Right ventricle myocardium inferior (tissue), 1 donor: Measurements from ENCODE around the gene PSPN. TPM values are rescaled to one million over a fixed set of nuclear protein-coding genes. Genes with fewer than 3 reads are reported as not detected.
A peak's percentile ranks its signal among the peaks of the same experiment; 100 is the strongest.
"Not testable (repeated sequence)": the region's sequence is repeated elsewhere in the genome, so short reads cannot be mapped to it uniquely, and the experiment has no call there.

ENCODE experiments used
- ATAC-seq: fragments of 200-7000 bp; cut with Tn5 transposase; one replicate; pipeline ENCODE4 v1.9.1; 2020; ENCODE audit warnings: mild to moderate bottlenecking, moderate library complexity
- DNase-seq: peaks from one replicate; pipeline ENCODE4 v3.0.0; 2021; ENCODE audit errors: missing footprints
- intact Hi-C: fragments of 100-400 bp; cut with DNase I; formaldehyde crosslinking; loops from one replicate; pipeline ENCODE4 v1.11.0; 2022
- total RNA-seq: library from RNA; stranded (reverse); fragmentation: NEBNext Ultra II Directional; extraction: Animal tissue kit (Norgen Biotek cat#: 25700); gene quantifications from one replicate; pipeline ENCODE4 v1.2.1, GENCODE V29; 2021
- donor health status: DM: no; HTN: yes; CAD: no; lungs with severe emphysema.

PSPN gene
- total RNA-seq, 1 donor from 2014 or later: 1.1 TPM

GRCh38 chr19:6409346-6409745 is 33.6 kb upstream of the PSPN start:
- intact Hi-C loops: no loop called here
- no peak for ATAC-seq
- no peak for DNase-seq

GRCh38 chr19:6406401-6406800 is 30.7 kb upstream of the PSPN start:
- DNase-seq (no peak), ATAC-seq (no peak)
- intact Hi-C loops: no loop called here

GRCh38 chr19:6402837-6403608 is 27.3 kb upstream of the PSPN start:
- intact Hi-C loops: no loop called here
- ATAC-seq (no peak), DNase-seq (peak; percentile 72)

- no peak for ATAC-seq
- DNase-seq: no peak
- intact Hi-C loops: no loop called here
These were observed 26.3 kb upstream of the PSPN start for GRCh38 chr19:6402058-6402457.

GRCh38 chr19:6400062-6400944 is 24.6 kb upstream of the PSPN start:
- not testable (repeated sequence) for ATAC-seq

GRCh38 chr19:6396305-6396704 is 20.6 kb upstream of the PSPN start:
- ATAC-seq (no peak), DNase-seq (peak; percentile 45)
- intact Hi-C loops: no loop called here

More at GRCh38 chr19:6400062-6400944, 24.6 kb upstream of the PSPN start:
- DNase-seq: peak; percentile 15
- intact Hi-C loops: not testable (repeated sequence)

GRCh38 chr19:6394831-6395230 is 19.1 kb upstream of the PSPN start:
- no peak for DNase-seq
- ATAC-seq: no peak
- intact Hi-C loops: no loop called here

GRCh38 chr19:6393983-6394412 is 18.3 kb upstream of the PSPN start:
- DNase-seq (no peak), ATAC-seq (no peak)
- intact Hi-C loops: loop anchor here (1.0 to 2.0 kb wide), 2 partner anchors 21 to 33 kb away; partner anchors contain the start of genes ALKBH7 and CLPP

- DNase-seq (peak; percentile 97), ATAC-seq (peak; percentile 95)
- intact Hi-C loops: loop anchor here (1.0 to 2.0 kb wide), 2 partner anchors 21 to 32 kb away; partner anchors contain the start of genes ALKBH7 and CLPP
These were observed 17.6 kb upstream of the PSPN start, which contains the start of gene GTF2F1 for GRCh38 chr19:6393074-6393982. Gene GTF2F1 (minus strand): TSS chr19:6393164. CDS start chr19:6392995, 169 bp downstream.

GRCh38 chr19:6392221-6393073 is 16.7 kb upstream of the PSPN start:
- DNase-seq (peak; percentile 35), ATAC-seq (no peak)
- intact Hi-C loops: loop anchor here (1.0 to 2.0 kb wide), 2 partner anchors 20 to 31 kb away; partner anchors contain the start of genes ALKBH7 and CLPP

GRCh38 chr19:6387372-6387771 is 11.6 kb upstream of the PSPN start:
- intact Hi-C loops: no loop called here
- DNase-seq: no peak
- no peak for ATAC-seq

GRCh38 chr19:6384381-6384780 is 8.6 kb upstream of the PSPN start:
- DNase-seq (no peak), ATAC-seq (no peak)
- intact Hi-C loops: no loop called here

- DNase-seq (no peak), ATAC-seq (no peak)
- intact Hi-C loops: no loop called here
These were observed 7.5 kb upstream of the PSPN start for GRCh38 chr19:6383188-6383587.

- intact Hi-C loops: no loop called here
- DNase-seq (no peak), ATAC-seq (no peak)
These were observed 5.5 kb upstream of the PSPN start for GRCh38 chr19:6381030-6381750.

- DNase-seq (no peak), ATAC-seq (no peak)
- intact Hi-C loops: no loop called here
These were observed 4.0 kb upstream of the PSPN start for GRCh38 chr19:6379744-6380143.

GRCh38 chr19:6378486-6378885 is 2.8 kb upstream of the PSPN start:
- no peak for DNase-seq
- intact Hi-C loops: no loop called here
- ATAC-seq: no peak

GRCh38 chr19:6378041-6378440 is 2.3 kb upstream of the PSPN start:
- intact Hi-C loops: no loop called here
- no peak for ATAC-seq
- DNase-seq: no peak
